Femur (tissue), 1 donor: ENCODE data around the gene GMDS.

Experiments
- DNase-seq: peaks from one replicate; pipeline ENCODE4 v3.0.0-alpha.2; 2017

The GMDS gene

DNA sequence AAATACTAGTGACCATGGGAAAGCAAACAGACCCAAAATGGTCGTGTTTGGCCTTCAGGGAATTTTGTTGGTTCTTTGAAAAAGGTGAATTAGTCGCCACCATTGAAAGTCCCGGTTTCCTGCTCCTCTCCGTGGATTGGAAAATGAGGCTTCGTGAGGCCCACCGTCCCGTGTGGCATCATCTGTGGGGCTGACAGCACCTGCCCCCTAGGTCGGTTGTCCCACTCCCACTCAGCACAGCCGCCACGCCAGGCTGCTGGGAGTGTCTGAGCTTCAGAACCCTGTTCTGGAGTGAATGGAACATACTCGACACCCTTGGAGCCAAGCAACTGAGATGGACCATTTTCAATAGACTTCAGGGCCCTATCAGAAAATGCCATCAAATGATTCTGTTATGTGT lies 668.7 kb downstream of the GMDS start:
- DNase-seq = no peak

DNA sequence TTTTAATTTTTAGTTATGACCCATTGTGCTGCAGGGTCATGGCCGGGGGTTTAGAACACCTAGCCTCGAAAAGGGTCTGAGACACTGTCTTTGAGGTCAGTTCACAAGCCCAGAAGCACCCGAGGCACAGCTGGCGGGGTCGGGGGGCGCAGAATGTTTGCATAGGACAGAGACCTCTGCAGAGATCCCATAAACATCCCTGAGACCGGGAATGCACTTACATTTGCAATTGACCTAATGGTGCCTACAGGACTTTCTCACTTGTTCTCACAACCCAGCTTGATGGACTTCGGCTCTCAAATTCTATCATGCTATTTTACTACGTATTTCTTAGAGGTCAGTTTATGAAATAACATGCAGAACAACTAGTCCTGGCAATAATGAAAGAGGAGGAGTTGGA lies 669.2 kb downstream of the GMDS start:
- no peak for DNase-seq

DNA sequence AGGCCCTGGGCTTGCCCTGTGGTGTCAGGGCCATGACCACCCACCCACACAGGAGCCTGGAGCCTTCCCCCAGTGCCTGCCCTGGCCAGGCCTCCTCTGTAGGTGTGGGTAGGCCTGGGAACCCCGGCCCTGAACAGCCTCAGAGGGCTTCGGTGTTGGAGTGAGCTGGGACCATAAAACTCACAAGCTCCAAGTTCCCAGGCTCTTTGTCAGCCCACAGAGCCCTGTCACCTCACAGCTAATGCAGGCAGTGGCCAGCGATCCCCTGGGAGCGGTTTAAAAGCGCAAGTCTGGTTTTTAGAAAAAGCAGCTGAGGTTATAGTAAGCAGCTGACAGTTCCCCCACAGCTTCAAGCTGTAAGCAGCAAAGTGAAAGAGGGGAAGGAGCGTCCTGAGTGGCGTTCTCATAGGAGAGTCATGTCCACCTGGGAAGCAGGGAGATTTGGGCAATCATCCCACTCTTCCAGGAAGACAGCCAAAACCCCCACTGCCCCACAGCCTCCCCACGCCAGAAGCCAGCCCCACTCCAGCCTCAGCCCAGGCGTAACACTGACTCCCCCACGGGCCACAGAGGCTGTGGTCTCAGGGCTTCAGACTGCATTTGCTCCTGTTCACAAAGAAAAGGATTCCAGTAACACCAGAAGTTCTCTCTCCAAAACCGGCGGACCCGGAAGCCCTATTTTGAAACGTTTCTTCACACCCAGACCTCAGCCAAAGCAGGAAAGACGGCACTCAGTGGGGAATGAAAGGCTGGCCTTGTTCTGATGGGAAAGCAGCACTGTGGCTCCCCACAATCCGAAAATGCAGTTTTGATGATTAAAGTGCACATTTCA lies 670.0 kb downstream of the GMDS start:
- peak; percentile 72 for DNase-seq

DNA sequence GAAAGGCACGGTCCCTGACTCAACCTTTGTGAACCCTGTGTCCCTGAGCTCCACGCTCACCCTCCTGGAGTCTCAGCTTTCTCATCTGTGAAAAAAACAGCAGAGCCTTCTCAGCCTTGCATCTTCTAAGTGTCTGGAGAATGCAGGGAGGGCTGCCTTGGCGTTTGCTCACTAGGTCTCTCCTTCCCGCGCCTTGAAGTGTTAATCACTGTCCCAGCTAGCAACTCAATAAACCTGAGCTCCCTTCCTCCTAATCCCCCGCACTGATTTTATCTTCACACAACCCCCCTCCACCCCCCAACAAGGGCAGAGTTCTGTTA lies 670.6 kb downstream of the GMDS start:
- no peak for DNase-seq

DNA sequence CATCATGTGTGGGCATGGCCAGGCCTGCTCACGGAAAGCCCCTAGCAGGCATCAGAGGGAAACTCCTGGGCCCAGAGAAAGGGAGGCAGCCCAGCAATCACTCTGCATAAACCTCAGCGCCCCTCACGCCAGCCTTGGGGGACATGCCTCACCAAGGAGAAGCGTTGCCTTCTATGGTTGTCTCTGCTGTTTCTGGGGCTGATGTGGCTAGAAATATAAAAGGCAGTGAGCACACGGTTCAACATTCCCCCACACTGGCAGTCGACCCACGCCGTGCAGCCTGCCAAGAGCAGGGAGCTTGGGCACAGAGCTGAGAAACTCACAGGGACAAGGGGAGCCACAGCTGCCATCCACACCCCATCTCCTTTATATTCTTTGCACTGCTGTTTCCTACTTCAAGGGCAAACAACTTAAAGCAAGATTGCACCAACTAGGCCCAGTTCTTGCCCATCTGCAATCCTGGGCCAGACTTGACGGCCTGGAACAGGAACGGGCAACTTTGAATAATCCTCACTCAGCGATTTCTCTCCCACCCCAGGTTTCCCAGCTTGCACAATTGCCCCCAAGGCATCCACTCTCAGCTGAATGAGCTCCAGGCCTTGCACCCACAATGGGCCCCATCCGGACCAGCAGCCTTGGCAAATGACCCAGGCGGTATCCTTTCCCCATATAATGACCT lies 671.2 kb downstream of the GMDS start:
- no peak for DNase-seq
